Upper lobe of left lung (tissue), 4 donors: ENCODE results near the gene PCDHA3.

ENCODE experiments used
- EP300 ChIP-seq, 4 donors: sonication (generic); formaldehyde crosslinking; IDR thresholded peaks; one replicate each; pipeline ENCODE4 v1.5.1; 2017; ENCODE audit warnings: antibody characterized with exemption in 4 of 4, control low read depth in 2 of 4
- POLR2A ChIP-seq, 4 donors: fragments of 450-650 bp; IDR thresholded peaks; one replicate each; pipeline ENCODE4 v1.5.1; 2016 to 2017; ENCODE audit warnings: antibody characterized with exemption in 4 of 4, mild to moderate bottlenecking in 2 of 4
- TF ChIP-seq, protein P1 (sequence below), 6 experiments: fragments of 450-650 bp in 4 of 6; fragments of 200-600 bp in 2 of 6; sonication (generic) in 2 of 6; IDR thresholded peaks; one replicate each; pipeline ENCODE4 v1.5.1; 2016 to 2019; ENCODE audit warnings: antibody characterized with exemption in 6 of 6

DNA sequence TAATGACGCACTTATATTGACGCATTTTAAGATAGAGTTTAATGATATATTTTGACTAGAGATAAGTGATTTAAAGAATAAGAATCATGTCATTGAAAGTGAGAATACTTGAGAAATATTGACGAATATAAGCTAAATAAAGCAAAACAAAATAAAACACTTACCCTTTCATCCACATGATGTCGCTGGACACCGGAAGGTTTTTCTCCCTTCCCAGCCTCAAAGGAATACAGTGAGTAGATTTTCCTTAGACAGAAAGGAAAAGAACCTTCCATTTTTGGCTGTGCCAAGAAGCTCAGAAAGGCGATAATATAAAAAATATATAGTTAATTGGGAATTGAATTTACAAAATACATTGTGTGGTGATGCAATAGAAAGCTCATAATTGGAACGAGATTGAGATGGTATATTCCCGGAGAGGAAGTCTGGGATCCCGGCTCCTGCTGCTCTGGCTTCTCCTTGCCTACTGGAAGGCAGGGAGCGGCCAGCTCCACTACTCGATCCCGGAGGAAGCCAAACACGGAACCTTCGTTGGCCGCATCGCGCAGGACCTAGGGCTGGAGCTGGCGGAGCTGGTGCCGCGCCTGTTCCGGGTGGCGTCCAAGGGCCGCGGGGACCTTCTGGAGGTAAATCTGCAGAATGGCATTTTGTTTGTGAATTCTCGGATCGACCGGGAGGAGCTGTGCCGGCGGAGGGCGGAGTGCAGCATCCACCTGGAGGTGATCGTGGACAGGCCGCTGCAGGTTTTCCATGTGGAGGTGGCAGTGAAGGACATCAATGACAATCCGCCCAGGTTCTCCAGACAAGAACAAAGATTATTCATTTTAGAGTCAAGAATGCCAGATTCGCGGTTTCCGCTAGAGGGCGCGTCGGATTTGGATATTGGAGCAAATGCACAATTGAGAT is 20.8 kb downstream of the PCDHA3 start, which contains the start of gene PCDHA5:
- TF ChIP-seq POLR2A (IDR thresholded peaks at IDR 0.05) (no peak), EP300 (IDR thresholded peaks at IDR 0.05) (no peak)
- TF ChIP-seq, protein P1, sequence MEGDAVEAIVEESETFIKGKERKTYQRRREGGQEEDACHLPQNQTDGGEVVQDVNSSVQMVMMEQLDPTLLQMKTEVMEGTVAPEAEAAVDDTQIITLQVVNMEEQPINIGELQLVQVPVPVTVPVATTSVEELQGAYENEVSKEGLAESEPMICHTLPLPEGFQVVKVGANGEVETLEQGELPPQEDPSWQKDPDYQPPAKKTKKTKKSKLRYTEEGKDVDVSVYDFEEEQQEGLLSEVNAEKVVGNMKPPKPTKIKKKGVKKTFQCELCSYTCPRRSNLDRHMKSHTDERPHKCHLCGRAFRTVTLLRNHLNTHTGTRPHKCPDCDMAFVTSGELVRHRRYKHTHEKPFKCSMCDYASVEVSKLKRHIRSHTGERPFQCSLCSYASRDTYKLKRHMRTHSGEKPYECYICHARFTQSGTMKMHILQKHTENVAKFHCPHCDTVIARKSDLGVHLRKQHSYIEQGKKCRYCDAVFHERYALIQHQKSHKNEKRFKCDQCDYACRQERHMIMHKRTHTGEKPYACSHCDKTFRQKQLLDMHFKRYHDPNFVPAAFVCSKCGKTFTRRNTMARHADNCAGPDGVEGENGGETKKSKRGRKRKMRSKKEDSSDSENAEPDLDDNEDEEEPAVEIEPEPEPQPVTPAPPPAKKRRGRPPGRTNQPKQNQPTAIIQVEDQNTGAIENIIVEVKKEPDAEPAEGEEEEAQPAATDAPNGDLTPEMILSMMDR (IDR thresholded peaks at IDR 0.05): peak in 2 of 6 experiments; percentile 17 to 20
